GM12865 (cell line): Measurements from ENCODE around the gene POLR2J.

ENCODE experiments used
- DNase-seq: peaks from one replicate; pipeline ENCODE4 v3.0.0; 2010; ENCODE audit warnings: low read depth
- H3K4me3 ChIP-seq: 2 replicates; pipeline ENCODE4 v1.5.1; 2011; ENCODE audit warnings: mild to moderate bottlenecking, low read depth, low read length, control low read depth
- CTCF ChIP-seq: IDR thresholded peaks from 2 replicates; pipeline ENCODE4 v1.5.1; 2011; ENCODE audit warnings: low read length, control low read depth, low read depth, inconsistent platforms; ENCODE audit not compliant: insufficient read depth; ENCODE audit errors: missing control alignments

Gene POLR2J

GRCh38 chr7:102473271-102473991 is 5.3 kb downstream of the POLR2J start:
- no peak overlapping the region for H3K4me3 ChIP-seq
- DNase-seq = no peak
- TF ChIP-seq CTCF = no peak

DNA sequence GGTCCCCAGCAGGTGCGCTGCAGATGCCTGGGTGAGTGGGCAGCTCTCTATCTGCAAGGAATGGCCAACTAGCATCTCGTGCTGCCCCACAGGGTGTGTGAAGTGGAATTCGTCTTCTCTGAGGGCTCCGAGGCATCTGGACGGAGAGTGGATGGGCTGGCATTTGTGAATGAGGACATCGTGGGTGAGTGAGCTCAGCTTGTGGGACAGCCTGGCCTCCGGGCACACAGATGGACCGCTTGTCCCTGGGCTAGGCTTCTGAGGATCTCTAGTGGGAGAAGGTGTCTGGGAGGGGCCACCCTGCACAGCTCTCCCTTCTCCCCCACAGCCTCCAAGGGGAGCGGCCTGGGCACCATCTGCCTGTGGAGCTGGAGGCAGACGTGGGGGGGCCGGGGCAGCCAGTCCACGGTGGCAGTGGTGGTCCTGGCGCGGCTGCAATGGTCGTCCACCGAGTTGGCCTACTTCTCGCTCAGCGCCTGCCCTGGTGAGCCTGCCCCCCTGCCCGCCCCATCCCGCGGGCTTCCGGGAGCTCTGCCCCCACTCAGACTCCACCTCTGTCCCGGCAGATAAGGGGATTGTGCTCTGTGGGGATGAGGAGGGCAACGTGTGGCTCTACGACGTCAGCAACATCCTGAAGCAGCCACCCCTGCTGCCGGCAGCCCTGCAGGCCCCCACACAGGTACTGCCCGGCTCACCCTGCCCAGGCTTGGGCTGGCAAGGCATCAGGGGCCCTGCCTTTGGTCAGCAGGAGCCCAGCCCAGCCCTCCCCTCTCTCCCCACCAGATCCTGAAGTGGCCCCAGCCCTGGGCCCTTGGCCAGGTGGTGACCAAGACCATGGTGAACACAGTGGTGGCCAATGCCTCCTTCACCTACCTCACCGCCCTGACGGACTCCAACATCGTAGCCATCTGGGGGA is 6.3 kb downstream of the POLR2J start:
- no peak for DNase-seq
- no peak for TF ChIP-seq CTCF
- H3K4me3 ChIP-seq = no peak overlapping the region

GRCh38 chr7:102471791-102472125 is 7.0 kb downstream of the POLR2J start:
- TF ChIP-seq CTCF = no peak

DNA sequence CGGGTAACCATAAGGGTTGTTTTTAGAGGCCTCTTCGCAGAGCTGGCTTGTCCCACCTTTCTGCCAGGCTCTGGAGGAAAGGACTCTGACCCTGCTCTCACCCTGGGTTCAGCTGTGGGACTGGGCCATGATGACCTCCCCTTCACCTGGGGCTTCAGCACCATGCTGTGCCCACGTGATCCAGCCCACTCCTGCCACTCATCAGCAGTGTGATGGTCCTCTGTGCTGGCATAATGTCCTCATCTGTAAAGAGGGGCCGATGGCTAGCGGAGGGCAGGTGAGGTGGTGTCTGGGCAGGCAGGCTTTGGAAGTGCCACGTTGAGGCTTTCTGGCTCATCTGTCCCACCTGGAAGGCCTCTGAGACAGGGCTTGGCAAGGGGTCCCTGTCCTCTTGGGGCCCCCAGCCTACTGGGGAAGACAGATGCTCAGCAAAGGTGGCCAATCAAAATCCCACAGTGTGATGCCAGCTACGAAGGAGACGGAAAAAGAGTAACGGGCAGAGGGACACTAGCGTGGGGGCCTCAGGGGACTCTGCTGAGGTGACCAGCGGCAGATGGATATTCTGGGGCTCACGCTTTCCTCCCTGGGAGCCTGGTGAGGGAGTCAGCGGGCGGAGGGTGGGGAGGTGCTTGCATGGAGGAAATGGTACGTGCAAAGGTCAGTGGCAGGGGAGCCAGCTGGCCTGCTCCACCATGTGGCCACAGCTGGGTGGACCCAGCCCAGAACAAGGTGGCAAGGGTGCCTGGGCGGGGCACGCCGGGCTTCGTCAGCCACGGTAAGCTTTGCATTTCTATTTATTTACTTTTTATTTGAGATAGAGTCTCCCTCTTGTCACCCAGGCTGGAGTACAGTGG is 8.5 kb downstream of the POLR2J start:
- no peak for TF ChIP-seq CTCF
- no peak for DNase-seq
- H3K4me3 ChIP-seq = no peak overlapping the region

More at GRCh38 chr7:102471791-102472125, 7.0 kb downstream of the POLR2J start:
- no peak for DNase-seq
- no peak overlapping the region for H3K4me3 ChIP-seq

DNA sequence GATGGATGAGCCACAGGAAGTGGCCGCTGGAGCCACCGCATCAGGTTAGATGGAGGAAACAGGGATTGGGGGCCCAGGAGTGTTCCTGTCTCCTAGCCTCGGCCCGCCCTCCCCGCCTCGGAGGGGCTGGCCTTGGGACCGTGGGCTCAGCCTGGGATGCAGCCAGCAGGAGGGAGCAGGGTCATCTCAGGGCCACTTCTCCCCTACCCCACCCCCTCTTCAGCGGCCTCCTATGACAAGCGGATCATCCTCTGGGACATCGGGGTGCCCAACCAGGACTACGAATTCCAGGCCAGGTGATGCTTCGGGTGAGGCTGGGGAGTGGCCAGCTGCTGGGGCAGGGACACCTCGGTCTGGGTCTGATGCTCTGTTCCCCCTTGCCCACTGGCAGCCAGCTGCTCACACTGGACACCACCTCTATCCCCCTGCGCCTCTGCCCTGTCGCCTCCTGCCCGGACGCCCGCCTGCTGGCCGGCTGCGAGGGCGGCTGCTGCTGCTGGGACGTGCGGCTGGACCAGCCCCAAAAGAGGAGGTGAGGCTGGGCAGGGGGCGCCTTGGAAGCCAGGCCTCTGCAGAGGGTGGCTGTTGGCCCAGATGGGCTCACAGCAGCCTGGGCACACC is 9.3 kb downstream of the POLR2J start:
- no peak overlapping the region for H3K4me3 ChIP-seq
- DNase-seq = no peak
- TF ChIP-seq CTCF = no peak
